ENCODE measurements around the gene SSBP3.

GRCh38 chr1:54342288-54342687 lies 63.9 kb downstream of the SSBP3 start:
- TF ChIP-seq CTCF (IDR thresholded peaks at IDR 0.05) (no peak), POLR2A (IDR thresholded peaks at IDR 0.05) (no peak)
